NCI-H1930 (cell line): ENCODE measurements around the gene FOSL1.
A peak's percentile ranks its signal among the peaks of the same experiment; 100 is the strongest.

Experiments
- DNase-seq, 2 experiments: peaks; one replicate each; lab custom pipeline; 2025; lab: John Stamatoyannopoulos, UW

FOSL1 gene

GRCh38 chr11:65919573-65920371 lies 19.6 kb upstream of the FOSL1 start:
- no peak for DNase-seq

- DNase-seq: peak; percentile 95 to 97
These were observed 19.0 kb upstream of the FOSL1 start, which contains the start of gene DRAP1 for GRCh38 chr11:65919141-65919572. Gene DRAP1, plus strand, starts transcription at chr11:65919426. Its CDS starts 76 bp downstream, at chr11:65919502.

GRCh38 chr11:65918211-65919140 lies 18.3 kb upstream of the FOSL1 start, which contains the start of gene C11orf68:
Gene C11orf68, minus strand, starts transcription at chr11:65919062. Its CDS starts 31 bp downstream, at chr11:65919031.
- DNase-seq: no peak

- DNase-seq: no peak
These were observed 17.4 kb upstream of the FOSL1 start for GRCh38 chr11:65917434-65918210.

GRCh38 chr11:65917077-65917433 lies 16.9 kb upstream of the FOSL1 start:
- no peak for DNase-seq

GRCh38 chr11:65916391-65916790 lies 16.2 kb upstream of the FOSL1 start:
- DNase-seq: no peak

GRCh38 chr11:65915821-65916251 lies 15.6 kb upstream of the FOSL1 start:
- no peak for DNase-seq

- no peak for DNase-seq
These were observed 15.1 kb upstream of the FOSL1 start for GRCh38 chr11:65915101-65915820.

GRCh38 chr11:65912845-65913244 lies 12.7 kb upstream of the FOSL1 start:
- DNase-seq: no peak

GRCh38 chr11:65911682-65912568 lies 11.7 kb upstream of the FOSL1 start:
- peak; percentile 24 to 28 for DNase-seq

- DNase-seq: no peak
These were observed 7.7 kb upstream of the FOSL1 start for GRCh38 chr11:65907878-65908277.

- no peak for DNase-seq
These were observed 6.4 kb upstream of the FOSL1 start for GRCh38 chr11:65906602-65907001.

- no peak for DNase-seq
These were observed 3.5 kb upstream of the FOSL1 start for GRCh38 chr11:65903715-65904114.

GRCh38 chr11:65903068-65903481 lies 2.9 kb upstream of the FOSL1 start:
- DNase-seq: no peak

- DNase-seq: no peak
These were observed 652 bp upstream of the FOSL1 start for GRCh38 chr11:65900899-65901180.

- DNase-seq: no peak
These were observed 648 bp downstream of the FOSL1 start for GRCh38 chr11:65899356-65900124.

GRCh38 chr11:65898656-65899355 lies 1.4 kb downstream of the FOSL1 start:
- DNase-seq: no peak

- DNase-seq: no peak
These were observed 3.1 kb downstream of the FOSL1 start for GRCh38 chr11:65897020-65897471.
